Immature natural killer cell (primary cell): ENCODE data around the gene MFNG. TPM values are rescaled to one million over a fixed set of nuclear protein-coding genes. Genes with fewer than 3 reads are reported as not detected.

Experiments
- DNase-seq, 3 donors: peaks; one replicate each; pipeline ENCODE4 v3.0.0; 2022; ENCODE audit warnings: mixed read lengths in 1 of 3
- H3K27ac Mint-ChIP-seq, 6 donors: one replicate each; pipeline ENCODE4 v1.8.0; 2020; ENCODE audit warnings: mixed read lengths in 6 of 6, mild to moderate bottlenecking in 5 of 6, inconsistent platforms in 4 of 6, moderate library complexity in 3 of 6
- H3K27me3 Mint-ChIP-seq, 3 donors: one replicate each; pipeline ENCODE4 v1.8.0; 2020 to 2021; ENCODE audit warnings: low read depth in 3 of 3, mild to moderate bottlenecking in 3 of 3, mixed read lengths in 3 of 3, moderate library complexity in 3 of 3, inconsistent platforms in 1 of 3
- H3K36me3 Mint-ChIP-seq, 3 donors: one replicate each; pipeline ENCODE4 v1.8.0; 2020; ENCODE audit warnings: mixed read lengths in 3 of 3, inconsistent platforms in 2 of 3, mild to moderate bottlenecking in 2 of 3
- H3K4me1 Mint-ChIP-seq, 2 donors: one replicate each; pipeline ENCODE4 v1.8.0; 2020; ENCODE audit warnings: inconsistent platforms in 2 of 2, mild to moderate bottlenecking in 2 of 2, mixed read lengths in 2 of 2, moderate library complexity in 1 of 2
- H3K4me3 Mint-ChIP-seq, 5 donors: one replicate each; pipeline ENCODE4 v1.8.0; 2020; ENCODE audit warnings: mild to moderate bottlenecking in 5 of 5, mixed read lengths in 5 of 5, inconsistent platforms in 3 of 5, moderate library complexity in 3 of 5
- H3K9me3 Mint-ChIP-seq, 6 donors: one replicate each; pipeline ENCODE4 v1.8.0; 2020; ENCODE audit warnings: mild to moderate bottlenecking in 6 of 6, mixed read lengths in 6 of 6, inconsistent platforms in 4 of 6, moderate library complexity in 3 of 6
- polyA plus RNA-seq, 3 donors: library from polyadenylated mRNA; unstranded; fragments of 300-500 nt; fragmentation: Illumina TruSeq; gene quantifications; one replicate each; pipeline ENCODE4 v1.2.3, GENCODE V29; 2021

The MFNG gene
- polyA plus RNA-seq, 3 donors from 2014 or later, result 235 to 361 (median 286) TPM

GRCh38 chr22:37453696-37454095 is 32.5 kb downstream of the MFNG start:
- H3K36me3 Mint-ChIP-seq, result peaks cover 2 to 8% (median 8%) of the 10 kb centered on the region in 3 donors
- H3K27ac Mint-ChIP-seq, result no peak overlapping the region

GRCh38 chr22:37451218-37451617 is 35.0 kb downstream of the MFNG start:
- no peaks in the 10 kb centered on the region for H3K9me3 Mint-ChIP-seq
- H3K27ac Mint-ChIP-seq, result no peak overlapping the region
- no peak overlapping the region for H3K4me3 Mint-ChIP-seq
- no peak for DNase-seq
- peaks cover 0 to 2% of the 10 kb centered on the region in 2 donors for H3K4me1 Mint-ChIP-seq
- H3K36me3 Mint-ChIP-seq, result peaks cover 0 to 6% (median 4%) of the 10 kb centered on the region in 3 donors
- H3K27me3 Mint-ChIP-seq, result peaks cover 0 to 4% (median 1%) of the 10 kb centered on the region in 3 donors

More at GRCh38 chr22:37453696-37454095, 32.5 kb downstream of the MFNG start:
- Mint-ChIP-seq H3K27me3 (peaks cover 0 to 4% (median 3%) of the 10 kb centered on the region in 3 donors), H3K9me3 (no peaks in the 10 kb centered on the region), H3K4me3 (no peak overlapping the region), H3K4me1 (peaks cover 0 to 2% of the 10 kb centered on the region in 2 donors)
- DNase-seq, result no peak

GRCh38 chr22:37449331-37450001 is 36.7 kb downstream of the MFNG start:
- Mint-ChIP-seq H3K4me3 (no peak overlapping the region), H3K27me3 (peaks cover 0 to 5% (median 5%) of the 10 kb centered on the region in 3 donors), H3K4me1 (no peaks in the 10 kb centered on the region), H3K27ac (no peak overlapping the region), H3K36me3 (peaks cover 0 to 2% (median 0%) of the 10 kb centered on the region in 3 donors), H3K9me3 (no peaks in the 10 kb centered on the region)
- no peak for DNase-seq

GRCh38 chr22:37448516-37449127 is 37.6 kb downstream of the MFNG start:
- H3K4me1 Mint-ChIP-seq, result no peaks in the 10 kb centered on the region
- DNase-seq, result no peak
- H3K27ac Mint-ChIP-seq, result no peak overlapping the region
- no peak overlapping the region for H3K4me3 Mint-ChIP-seq
- H3K27me3 Mint-ChIP-seq, result peaks cover 0 to 5% (median 4%) of the 10 kb centered on the region in 3 donors
- H3K9me3 Mint-ChIP-seq, result no peaks in the 10 kb centered on the region
- peaks cover 0 to 2% (median 0%) of the 10 kb centered on the region in 3 donors for H3K36me3 Mint-ChIP-seq

GRCh38 chr22:37445501-37445900 is 40.7 kb downstream of the MFNG start:
- Mint-ChIP-seq H3K36me3 (peaks cover 2 to 4% (median 3%) of the 10 kb centered on the region in 3 donors), H3K27me3 (peaks cover 5 to 7% (median 5%) of the 10 kb centered on the region in 3 donors), H3K4me3 (no peak overlapping the region), H3K9me3 (peaks cover 0 to 3% (median 0%) of the 10 kb centered on the region in 6 donors), H3K4me1 (peaks cover 0 to 3% of the 10 kb centered on the region in 2 donors), H3K27ac (no peak overlapping the region)
- DNase-seq, result no peak

GRCh38 chr22:37443977-37444376 is 42.2 kb downstream of the MFNG start:
- H3K4me1 Mint-ChIP-seq, result peaks cover 0 to 3% of the 10 kb centered on the region in 2 donors
- DNase-seq, result no peak
- H3K36me3 Mint-ChIP-seq, result peaks cover 2 to 4% (median 3%) of the 10 kb centered on the region in 3 donors
- H3K27ac Mint-ChIP-seq, result no peak overlapping the region
- H3K9me3 Mint-ChIP-seq, result peaks cover 0 to 3% (median 0%) of the 10 kb centered on the region in 6 donors
- no peak overlapping the region for H3K4me3 Mint-ChIP-seq
- peaks cover 3 to 7% (median 5%) of the 10 kb centered on the region in 3 donors for H3K27me3 Mint-ChIP-seq

- Mint-ChIP-seq H3K4me1 (peaks cover 0 to 3% of the 10 kb centered on the region in 2 donors), H3K27me3 (peaks cover 3 to 7% (median 5%) of the 10 kb centered on the region in 3 donors), H3K4me3 (no peak overlapping the region), H3K36me3 (peaks cover 2 to 4% (median 3%) of the 10 kb centered on the region in 3 donors), H3K9me3 (peaks cover 0 to 3% (median 0%) of the 10 kb centered on the region in 6 donors), H3K27ac (no peak overlapping the region)
- DNase-seq, result no peak
Measured at GRCh38 chr22:37443086-37443485, 43.1 kb downstream of the MFNG start.

- peaks cover 0 to 3% (median 0%) of the 10 kb centered on the region in 6 donors for H3K9me3 Mint-ChIP-seq
- DNase-seq, result no peak
- no peak overlapping the region for H3K27ac Mint-ChIP-seq
- peaks cover 0 to 3% of the 10 kb centered on the region in 2 donors for H3K4me1 Mint-ChIP-seq
- peaks cover 2 to 4% (median 3%) of the 10 kb centered on the region in 3 donors for H3K36me3 Mint-ChIP-seq
- H3K27me3 Mint-ChIP-seq, result peaks cover 3 to 7% (median 5%) of the 10 kb centered on the region in 3 donors
- no peak overlapping the region for H3K4me3 Mint-ChIP-seq
Measured at GRCh38 chr22:37442537-37442936, 43.6 kb downstream of the MFNG start.

- Mint-ChIP-seq H3K4me1 (peaks cover 0 to 3% of the 10 kb centered on the region in 2 donors), H3K9me3 (peaks cover 0 to 3% (median 0%) of the 10 kb centered on the region in 6 donors), H3K27me3 (peaks cover 3 to 8% (median 8%) of the 10 kb centered on the region in 3 donors), H3K36me3 (peaks cover 2 to 4% (median 3%) of the 10 kb centered on the region in 3 donors), H3K27ac (no peak overlapping the region), H3K4me3 (no peak overlapping the region)
- no peak for DNase-seq
Measured at GRCh38 chr22:37442135-37442534, 44.0 kb downstream of the MFNG start.

GRCh38 chr22:37440875-37441274 is 45.3 kb downstream of the MFNG start:
- Mint-ChIP-seq H3K4me1 (peaks cover 0 to 3% of the 10 kb centered on the region in 2 donors), H3K4me3 (no peak overlapping the region), H3K36me3 (peaks cover 0 to 4% (median 3%) of the 10 kb centered on the region in 3 donors), H3K9me3 (peaks cover 0 to 3% (median 0%) of the 10 kb centered on the region in 6 donors), H3K27me3 (peaks cover 2 to 9% (median 8%) of the 10 kb centered on the region in 3 donors), H3K27ac (no peak overlapping the region)
- DNase-seq, result no peak

- no peak for DNase-seq
- Mint-ChIP-seq H3K4me3 (no peak overlapping the region), H3K4me1 (peaks cover 0 to 3% of the 10 kb centered on the region in 2 donors), H3K36me3 (peaks cover 0 to 4% (median 3%) of the 10 kb centered on the region in 3 donors), H3K27ac (no peak overlapping the region), H3K27me3 (peaks cover 2 to 9% (median 4%) of the 10 kb centered on the region in 3 donors), H3K9me3 (peaks cover 0 to 3% (median 0%) of the 10 kb centered on the region in 6 donors)
Measured at GRCh38 chr22:37439347-37439746, 46.8 kb downstream of the MFNG start.

GRCh38 chr22:37435970-37436603 is 50.1 kb downstream of the MFNG start:
- DNase-seq, result no peak
- H3K4me1 Mint-ChIP-seq, result no peaks in the 10 kb centered on the region
- H3K27me3 Mint-ChIP-seq, result peaks cover 0 to 10% (median 1%) of the 10 kb centered on the region in 3 donors
- peaks cover 0 to under 1% (median 0%) of the 10 kb centered on the region in 6 donors for H3K9me3 Mint-ChIP-seq
- peaks cover 0 to 3% (median under 1%) of the 10 kb centered on the region in 3 donors for H3K36me3 Mint-ChIP-seq
- H3K27ac Mint-ChIP-seq, result no peak overlapping the region
- H3K4me3 Mint-ChIP-seq, result no peak overlapping the region

GRCh38 chr22:37433786-37434185 is 52.4 kb downstream of the MFNG start:
- no peak overlapping the region for H3K27ac Mint-ChIP-seq
- no peaks in the 10 kb centered on the region for H3K9me3 Mint-ChIP-seq
- no peak for DNase-seq
- peaks cover 0 to 21% (median 6%) of the 10 kb centered on the region in 3 donors for H3K27me3 Mint-ChIP-seq
- no peak overlapping the region for H3K4me3 Mint-ChIP-seq
- peaks cover 0 to 3% (median 0%) of the 10 kb centered on the region in 3 donors for H3K36me3 Mint-ChIP-seq
- H3K4me1 Mint-ChIP-seq, result no peaks in the 10 kb centered on the region

GRCh38 chr22:37432708-37433054 is 53.5 kb downstream of the MFNG start:
- Mint-ChIP-seq H3K27ac (no peak overlapping the region), H3K9me3 (no peaks in the 10 kb centered on the region), H3K36me3 (peaks cover 0 to 3% (median 0%) of the 10 kb centered on the region in 3 donors), H3K27me3 (peaks cover 0 to 26% (median 6%) of the 10 kb centered on the region in 3 donors), H3K4me1 (peaks cover 0 to 4% of the 10 kb centered on the region in 2 donors), H3K4me3 (no peak overlapping the region)
- DNase-seq, result no peak
